ENCODE data around the gene ZBTB38.

ZBTB38 gene, protein sequence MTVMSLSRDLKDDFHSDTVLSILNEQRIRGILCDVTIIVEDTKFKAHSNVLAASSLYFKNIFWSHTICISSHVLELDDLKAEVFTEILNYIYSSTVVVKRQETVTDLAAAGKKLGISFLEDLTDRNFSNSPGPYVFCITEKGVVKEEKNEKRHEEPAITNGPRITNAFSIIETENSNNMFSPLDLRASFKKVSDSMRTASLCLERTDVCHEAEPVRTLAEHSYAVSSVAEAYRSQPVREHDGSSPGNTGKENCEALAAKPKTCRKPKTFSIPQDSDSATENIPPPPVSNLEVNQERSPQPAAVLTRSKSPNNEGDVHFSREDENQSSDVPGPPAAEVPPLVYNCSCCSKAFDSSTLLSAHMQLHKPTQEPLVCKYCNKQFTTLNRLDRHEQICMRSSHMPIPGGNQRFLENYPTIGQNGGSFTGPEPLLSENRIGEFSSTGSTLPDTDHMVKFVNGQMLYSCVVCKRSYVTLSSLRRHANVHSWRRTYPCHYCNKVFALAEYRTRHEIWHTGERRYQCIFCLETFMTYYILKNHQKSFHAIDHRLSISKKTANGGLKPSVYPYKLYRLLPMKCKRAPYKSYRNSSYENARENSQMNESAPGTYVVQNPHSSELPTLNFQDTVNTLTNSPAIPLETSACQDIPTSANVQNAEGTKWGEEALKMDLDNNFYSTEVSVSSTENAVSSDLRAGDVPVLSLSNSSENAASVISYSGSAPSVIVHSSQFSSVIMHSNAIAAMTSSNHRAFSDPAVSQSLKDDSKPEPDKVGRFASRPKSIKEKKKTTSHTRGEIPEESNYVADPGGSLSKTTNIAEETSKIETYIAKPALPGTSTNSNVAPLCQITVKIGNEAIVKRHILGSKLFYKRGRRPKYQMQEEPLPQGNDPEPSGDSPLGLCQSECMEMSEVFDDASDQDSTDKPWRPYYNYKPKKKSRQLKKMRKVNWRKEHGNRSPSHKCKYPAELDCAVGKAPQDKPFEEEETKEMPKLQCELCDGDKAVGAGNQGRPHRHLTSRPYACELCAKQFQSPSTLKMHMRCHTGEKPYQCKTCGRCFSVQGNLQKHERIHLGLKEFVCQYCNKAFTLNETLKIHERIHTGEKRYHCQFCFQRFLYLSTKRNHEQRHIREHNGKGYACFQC (N-terminal part only)

GRCh38 chr3:141368062-141368924 is at the start of gene ZBTB38:
Gene ZBTB38, plus strand, starts transcription at chr3:141368504. Its CDS starts 73,885 bp downstream, at chr3:141442389.
- Mint-ChIP-seq H3K4me3 (peak within 1 kb of the TSS; percentile 76), H3K27me3 (no peaks in the 10 kb centered on the region), H3K36me3 (no peaks in the 10 kb centered on the region), H3K4me1 (peaks cover 65% of the 10 kb centered on the region), H3K9me3 (no peaks in the 10 kb centered on the region), H3K27ac (peak within 1 kb of the TSS; percentile 90)
- ATAC-seq: no peak

DNA sequence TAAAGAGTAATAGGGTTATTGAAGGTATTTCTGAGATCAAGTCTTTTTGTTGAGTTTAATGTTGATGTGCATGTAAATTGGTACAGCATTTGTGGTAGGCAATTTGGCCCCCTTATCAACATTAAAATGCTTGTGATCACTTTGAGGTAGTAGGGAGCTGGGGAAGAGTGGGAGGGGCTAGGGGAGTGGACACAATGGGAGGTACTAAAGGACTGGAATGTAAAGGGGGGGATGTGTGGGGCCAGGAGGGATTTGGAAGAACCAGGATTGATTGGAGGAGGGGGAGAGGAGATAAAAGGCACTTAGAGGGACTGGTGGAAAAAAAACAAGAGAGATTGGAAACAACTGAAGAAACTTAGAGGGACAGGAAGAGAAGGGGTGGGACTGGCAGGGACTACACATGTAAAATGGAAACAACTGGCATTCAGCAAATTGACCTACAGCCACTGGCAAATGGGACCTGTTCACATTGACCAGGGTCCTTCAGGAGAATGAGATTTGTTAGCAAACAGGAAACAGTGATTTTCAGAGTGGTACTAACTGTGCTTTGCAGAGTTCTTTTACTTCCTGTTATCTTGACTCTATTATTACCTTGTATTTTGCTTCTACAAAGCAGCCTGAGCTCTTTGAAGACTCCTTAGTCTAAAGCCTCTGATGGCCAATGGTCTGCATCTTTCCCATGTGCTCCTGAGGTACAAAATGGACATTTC is 47.8 kb upstream of the ZBTB38 start:
- Mint-ChIP-seq H3K4me1 (peaks cover 17% of the 10 kb centered on the region), H3K4me3 (no peak overlapping the region), H3K36me3 (peaks cover 7% of the 10 kb centered on the region), H3K27me3 (no peaks in the 10 kb centered on the region), H3K9me3 (peaks cover 10% of the 10 kb centered on the region), H3K27ac (peak overlapping the region; percentile 70)
- ATAC-seq: no peak

GRCh38 chr3:141321109-141321497 is 47.2 kb upstream of the ZBTB38 start:
- H3K36me3 Mint-ChIP-seq: peaks cover 7% of the 10 kb centered on the region
- no peak overlapping the region for H3K4me3 Mint-ChIP-seq
- H3K27ac Mint-ChIP-seq: peak overlapping the region; percentile 70
- H3K9me3 Mint-ChIP-seq: peaks cover 10% of the 10 kb centered on the region
- H3K27me3 Mint-ChIP-seq: no peaks in the 10 kb centered on the region
- peaks cover 17% of the 10 kb centered on the region for H3K4me1 Mint-ChIP-seq
- no peak for ATAC-seq

DNA sequence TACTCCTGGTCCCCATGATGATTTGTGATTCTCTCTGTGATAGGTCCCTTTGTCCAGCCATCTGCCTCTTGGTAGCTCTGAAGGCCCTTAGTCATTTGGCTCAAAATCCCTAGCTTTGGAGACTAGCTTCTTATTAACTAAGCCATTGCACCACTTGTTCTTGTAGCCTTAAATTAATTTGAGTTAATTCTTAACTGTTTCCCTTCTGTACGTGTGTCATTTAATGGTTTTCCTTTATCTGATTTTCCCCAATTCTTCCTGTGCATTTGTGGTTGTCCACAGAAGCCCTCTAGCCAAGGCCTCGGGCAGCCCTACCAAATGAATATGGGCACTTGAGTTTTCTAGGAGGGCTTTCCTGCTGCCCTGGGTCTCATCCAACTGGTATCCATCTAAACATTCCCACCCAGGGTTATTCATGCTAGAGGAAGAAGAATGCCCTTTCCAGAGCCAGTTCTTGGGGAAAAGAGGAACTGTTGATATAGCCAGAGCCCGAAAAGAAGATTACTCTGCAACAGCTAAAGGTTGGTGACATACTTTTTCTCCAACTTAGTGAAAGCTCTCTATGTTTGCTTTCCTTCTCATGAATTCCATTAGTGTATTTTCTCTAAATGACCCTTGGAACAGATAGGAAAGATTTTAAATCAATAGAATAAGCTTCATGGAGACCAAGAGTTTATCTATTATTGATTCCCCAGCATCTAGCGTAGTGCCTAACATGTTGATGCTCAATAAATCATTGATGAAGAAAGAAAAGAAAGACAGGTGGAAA is 44.2 kb upstream of the ZBTB38 start:
- H3K27ac Mint-ChIP-seq: no peak overlapping the region
- H3K27me3 Mint-ChIP-seq: no peaks in the 10 kb centered on the region
- H3K4me1 Mint-ChIP-seq: peaks cover 31% of the 10 kb centered on the region
- H3K36me3 Mint-ChIP-seq: peaks cover 7% of the 10 kb centered on the region
- ATAC-seq: no peak
- peaks cover 13% of the 10 kb centered on the region for H3K9me3 Mint-ChIP-seq
- no peak overlapping the region for H3K4me3 Mint-ChIP-seq

- Mint-ChIP-seq H3K27me3 (no peaks in the 10 kb centered on the region), H3K4me3 (no peak overlapping the region), H3K27ac (no peak overlapping the region), H3K9me3 (peaks cover 3% of the 10 kb centered on the region), H3K36me3 (no peaks in the 10 kb centered on the region), H3K4me1 (peaks cover 26% of the 10 kb centered on the region)
- ATAC-seq: no peak
Measured at GRCh38 chr3:141326123-141326522, 42.2 kb upstream of the ZBTB38 start.

DNA sequence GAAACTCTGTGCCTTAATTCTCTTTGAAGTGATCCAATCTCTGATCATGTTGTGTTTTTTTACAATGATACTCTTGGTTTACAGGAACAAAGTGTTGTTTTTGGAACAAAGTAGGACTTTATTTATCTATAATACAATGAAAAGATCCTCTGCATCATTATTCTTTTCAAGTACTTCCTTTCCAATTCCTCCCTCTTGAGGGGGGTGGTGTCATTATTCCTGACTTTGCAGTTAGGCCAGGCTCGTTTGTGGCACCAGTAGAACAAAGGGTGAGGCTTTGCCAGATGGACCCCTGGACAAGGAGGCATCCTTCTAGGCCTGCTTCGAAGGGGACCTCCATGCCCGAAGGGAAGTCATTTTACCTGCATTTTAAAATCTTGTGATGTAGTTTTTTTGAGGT is 41.7 kb upstream of the ZBTB38 start:
- Mint-ChIP-seq H3K4me1 (peaks cover 29% of the 10 kb centered on the region), H3K27me3 (no peaks in the 10 kb centered on the region), H3K27ac (no peak overlapping the region), H3K4me3 (no peak overlapping the region), H3K36me3 (no peaks in the 10 kb centered on the region), H3K9me3 (peaks cover 3% of the 10 kb centered on the region)
- ATAC-seq: no peak

DNA sequence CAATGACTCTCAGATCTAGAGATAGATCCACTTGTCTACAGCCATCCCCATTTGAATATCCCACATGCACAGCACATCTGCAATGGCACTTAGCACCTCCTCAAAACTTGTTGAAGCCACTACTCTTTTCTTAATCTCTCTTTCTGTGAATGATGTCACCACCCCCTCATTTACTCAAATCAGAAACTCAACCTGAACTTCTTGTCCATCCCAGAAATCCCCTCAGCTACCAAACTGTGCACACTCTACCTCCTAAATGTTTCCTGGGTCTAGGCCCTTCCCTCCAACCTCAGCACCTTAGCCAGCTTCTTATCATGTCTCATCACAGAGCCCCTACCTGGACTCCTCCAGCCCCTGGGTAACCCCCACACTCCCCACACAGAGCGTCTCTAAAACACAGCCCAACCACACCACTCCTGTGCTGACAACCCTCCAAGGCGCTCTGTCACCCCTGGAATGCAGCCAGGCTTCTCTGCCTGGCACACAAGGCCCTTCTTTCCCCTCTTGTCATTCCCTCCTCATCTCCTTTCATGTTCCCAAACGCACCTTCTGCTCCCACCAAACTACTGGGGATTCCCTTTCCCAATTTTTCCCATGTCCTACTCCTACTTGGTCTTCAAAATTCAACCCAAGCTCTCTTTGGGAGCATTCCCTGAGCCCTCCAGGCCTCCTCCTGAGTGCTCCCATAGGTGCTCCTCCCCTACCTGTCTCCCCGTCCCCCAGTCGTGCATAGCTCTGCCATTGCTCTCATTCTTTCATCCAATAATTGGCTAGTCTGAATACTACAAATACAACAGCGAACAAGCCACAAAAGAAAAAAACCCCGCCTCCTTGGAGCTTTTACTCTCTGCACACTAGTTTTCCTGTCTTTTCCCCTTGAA is 39.8 kb upstream of the ZBTB38 start:
- Mint-ChIP-seq H3K27ac (peak overlapping the region; percentile 53), H3K9me3 (peaks cover 3% of the 10 kb centered on the region), H3K27me3 (no peaks in the 10 kb centered on the region), H3K4me3 (no peak overlapping the region), H3K36me3 (no peaks in the 10 kb centered on the region), H3K4me1 (peaks cover 41% of the 10 kb centered on the region)
- ATAC-seq: peak; percentile 68

GRCh38 chr3:141330235-141330634 is 38.1 kb upstream of the ZBTB38 start:
- H3K4me1 Mint-ChIP-seq: peaks cover 48% of the 10 kb centered on the region
- no peak overlapping the region for H3K4me3 Mint-ChIP-seq
- peaks cover 6% of the 10 kb centered on the region for H3K9me3 Mint-ChIP-seq

GRCh38 chr3:141330718-141331376 is 37.5 kb upstream of the ZBTB38 start:
- peak; percentile 13 for ATAC-seq
- Mint-ChIP-seq H3K4me3 (no peak overlapping the region), H3K27ac (peak overlapping the region; percentile 63), H3K27me3 (no peaks in the 10 kb centered on the region), H3K36me3 (peaks cover 6% of the 10 kb centered on the region), H3K4me1 (peaks cover 53% of the 10 kb centered on the region), H3K9me3 (peaks cover 6% of the 10 kb centered on the region)

More at GRCh38 chr3:141330235-141330634, 38.1 kb upstream of the ZBTB38 start:
- no peak for ATAC-seq
- H3K27me3 Mint-ChIP-seq: no peaks in the 10 kb centered on the region
- H3K36me3 Mint-ChIP-seq: peaks cover 6% of the 10 kb centered on the region
- peak overlapping the region; percentile 63 for H3K27ac Mint-ChIP-seq

DNA sequence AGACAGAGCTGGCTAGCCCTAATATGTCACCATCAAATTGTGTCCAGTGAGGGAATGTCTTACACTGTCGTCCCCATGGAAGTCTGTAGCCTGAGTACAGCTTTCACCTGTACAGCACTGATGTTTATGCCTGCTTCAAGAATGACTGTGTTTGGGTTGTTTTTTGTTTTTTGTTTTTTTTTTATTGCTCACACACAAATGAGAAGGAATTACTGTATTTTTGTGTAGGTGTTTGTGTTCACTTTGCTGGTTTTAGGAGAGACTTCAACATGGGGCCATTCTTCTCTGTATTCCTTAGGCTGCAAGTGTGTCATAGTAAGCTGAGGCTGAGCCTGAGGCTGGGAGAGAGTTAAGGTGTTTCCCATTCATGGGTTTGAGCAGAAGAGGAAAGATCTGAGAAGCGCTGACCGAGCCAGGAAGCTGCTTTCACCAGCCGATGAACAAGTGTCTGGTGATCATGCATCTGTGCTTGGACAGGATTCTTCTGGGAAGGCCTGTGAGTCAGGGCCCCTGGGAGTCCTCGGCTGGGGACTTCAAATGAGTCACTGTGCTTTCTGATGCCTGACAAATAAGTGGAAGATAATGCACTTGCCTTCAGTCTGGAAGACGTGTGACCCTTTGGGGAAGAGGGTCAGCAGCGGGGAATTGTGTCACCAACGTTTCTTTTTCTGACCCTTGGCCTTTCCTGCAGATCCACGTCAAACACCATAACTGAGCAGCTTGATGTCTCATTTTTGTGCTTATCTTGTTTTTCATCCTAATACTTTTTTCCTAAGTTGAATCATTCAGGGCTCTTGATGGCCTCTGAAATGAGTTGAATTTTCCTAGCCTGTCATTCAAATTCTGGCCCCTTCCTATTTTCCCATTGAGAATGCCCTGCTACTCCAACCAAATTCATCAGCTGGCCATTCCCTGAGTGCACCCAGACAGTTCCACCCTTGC is 36.7 kb upstream of the ZBTB38 start:
- Mint-ChIP-seq H3K27ac (peak overlapping the region; percentile 63), H3K9me3 (peaks cover 6% of the 10 kb centered on the region), H3K4me3 (peak overlapping the region; percentile 3), H3K27me3 (no peaks in the 10 kb centered on the region), H3K4me1 (peaks cover 55% of the 10 kb centered on the region), H3K36me3 (peaks cover 6% of the 10 kb centered on the region)
- ATAC-seq: peak; percentile 75

DNA sequence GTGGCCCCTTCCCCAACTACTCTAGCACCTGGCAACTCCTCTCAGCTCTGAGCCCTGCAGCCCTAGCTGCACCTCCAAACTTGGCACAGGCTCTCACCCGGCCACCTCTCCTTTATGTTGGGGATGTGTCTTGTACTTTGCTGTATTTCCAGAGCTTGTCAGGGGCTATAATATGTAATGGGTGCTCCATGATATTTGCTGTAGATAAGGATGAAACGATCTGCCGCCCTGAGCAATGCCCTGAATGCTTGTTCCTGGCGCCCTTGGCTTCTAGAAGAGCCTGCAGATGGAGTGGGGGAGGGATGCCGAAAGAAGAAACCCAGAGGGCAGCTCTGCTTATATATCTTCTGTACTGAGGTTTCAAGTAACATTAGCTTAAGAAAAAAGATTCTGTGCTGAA is 35.9 kb upstream of the ZBTB38 start:
- Mint-ChIP-seq H3K27ac (peak overlapping the region; percentile 63), H3K4me1 (peaks cover 61% of the 10 kb centered on the region), H3K9me3 (peaks cover 6% of the 10 kb centered on the region), H3K27me3 (no peaks in the 10 kb centered on the region), H3K4me3 (peak overlapping the region; percentile 3), H3K36me3 (peaks cover 6% of the 10 kb centered on the region)
- no peak for ATAC-seq
